ENCODE results near the gene MAGEB5.

GRCh38 chrX:26215869-26216268, at the start of gene MAGEB5:
- TF ChIP-seq POLR2AphosphoS5 (IDR thresholded peaks at IDR 0.05; ENCODE audit: borderline replicate concordance, low read depth, low read length) (no peak), EZH2 (IDR thresholded peaks at IDR 0.05) (no peak), FOXP2 (optimal IDR thresholded peaks at IDR 0.05; ENCODE audit: control extremely low read depth, extremely low read length, insufficient read depth) (no peak)
